Activated CD8-positive, alpha-beta memory T cell treated with anti-CD3 and anti-CD28 coated beads, Interleukin-2, amount 50 U/mL, for 1 hour (primary cell): ENCODE results near the gene RBKS.
A peak's percentile ranks its signal among the peaks of the same experiment; 100 is the strongest.
"Not testable (repeated sequence)": the region's sequence is repeated elsewhere in the genome, so short reads cannot be mapped to it uniquely, and the experiment has no call there.

Experiments
- DNase-seq: peaks from one replicate; pipeline ENCODE4 v3.0.0-alpha.2; 2020; ENCODE audit errors: extremely low read depth

RBKS gene

DNA sequence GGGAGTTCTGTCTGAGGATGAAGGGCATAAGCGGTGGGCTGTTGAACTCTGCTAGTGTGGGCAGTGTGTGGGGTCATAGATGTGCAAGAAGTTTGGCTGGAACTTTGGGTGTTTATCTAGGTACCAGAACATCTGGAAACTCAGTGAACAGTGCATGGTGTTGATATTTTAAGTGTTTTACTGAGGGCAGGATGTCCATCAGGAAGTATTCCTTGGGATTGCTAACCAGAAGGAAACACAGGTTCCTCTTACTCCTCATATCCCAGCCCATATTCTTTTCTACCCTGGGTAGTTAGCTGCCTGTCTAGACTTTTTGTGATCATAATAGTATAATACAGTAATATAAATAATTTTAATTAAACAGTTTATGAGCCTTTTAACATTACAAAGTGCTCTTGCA is 15.9 kb upstream of the RBKS start:
- no peak for DNase-seq

DNA sequence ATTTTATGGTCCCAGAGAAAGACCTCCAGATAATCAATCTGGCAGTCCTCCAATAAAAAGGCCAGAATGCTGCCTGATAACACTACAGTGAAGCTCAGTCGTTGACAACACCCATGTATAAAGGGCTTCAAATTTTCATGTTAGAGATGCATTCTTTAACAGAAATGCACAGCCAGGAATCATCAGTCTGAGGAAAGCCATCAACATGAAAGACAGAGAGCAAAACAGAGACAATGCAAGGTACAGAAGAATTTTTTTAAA is 14.1 kb upstream of the RBKS start:
- DNase-seq: no peak

DNA sequence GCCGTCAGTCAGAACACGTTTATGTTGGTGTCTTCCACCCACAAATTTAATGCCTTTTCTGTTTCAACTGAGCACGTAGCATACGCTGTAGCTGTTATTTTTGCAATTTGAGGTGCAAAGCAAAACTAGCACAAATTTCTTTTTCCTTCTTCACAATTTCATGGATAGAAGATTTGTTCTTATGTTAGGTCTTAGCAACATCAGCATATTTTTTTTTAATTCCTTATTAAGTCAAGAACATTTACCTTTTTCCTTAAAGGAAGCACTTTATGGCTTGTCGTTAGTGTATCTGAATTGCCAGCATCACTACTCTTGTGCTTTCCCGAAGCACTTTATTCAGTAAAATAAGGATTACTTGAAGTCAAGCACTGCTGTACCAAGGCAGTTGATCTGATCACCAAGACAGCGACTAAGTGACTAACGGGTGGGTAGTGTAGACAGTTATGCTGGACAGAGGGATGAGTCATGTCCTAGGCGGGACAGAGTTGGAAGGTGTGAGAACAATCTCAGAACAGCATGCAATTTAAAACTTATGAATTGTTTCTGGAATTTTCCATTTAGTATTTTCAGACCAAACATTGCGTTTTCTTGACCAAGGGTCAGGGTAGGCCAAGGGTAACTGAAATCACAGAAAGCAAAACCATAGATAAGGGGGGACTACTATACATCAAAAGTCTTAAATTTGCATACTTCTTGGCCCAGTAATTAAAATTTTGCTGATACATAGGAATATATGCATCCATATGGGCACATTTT is 13.6 kb upstream of the RBKS start:
- DNase-seq: no peak

DNA sequence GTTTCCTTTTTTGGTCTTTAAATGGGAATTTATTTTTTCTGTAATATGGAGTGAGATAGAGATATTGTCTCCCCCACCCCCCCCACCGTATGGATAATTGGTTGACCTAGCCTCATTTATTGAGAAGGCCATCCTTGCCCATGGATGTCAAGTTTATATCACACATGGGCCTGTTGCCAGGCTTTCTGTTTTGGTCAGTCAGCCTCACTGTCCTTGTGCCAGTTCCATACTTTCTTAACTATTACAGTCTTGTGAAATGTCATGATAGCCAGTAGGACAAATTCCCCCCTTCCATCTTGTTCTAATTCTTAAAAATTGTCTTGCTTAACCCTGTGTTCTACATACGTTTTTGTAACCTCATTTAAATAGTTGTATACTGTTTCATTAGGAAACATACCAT is 12.8 kb upstream of the RBKS start:
- no peak for DNase-seq

DNA sequence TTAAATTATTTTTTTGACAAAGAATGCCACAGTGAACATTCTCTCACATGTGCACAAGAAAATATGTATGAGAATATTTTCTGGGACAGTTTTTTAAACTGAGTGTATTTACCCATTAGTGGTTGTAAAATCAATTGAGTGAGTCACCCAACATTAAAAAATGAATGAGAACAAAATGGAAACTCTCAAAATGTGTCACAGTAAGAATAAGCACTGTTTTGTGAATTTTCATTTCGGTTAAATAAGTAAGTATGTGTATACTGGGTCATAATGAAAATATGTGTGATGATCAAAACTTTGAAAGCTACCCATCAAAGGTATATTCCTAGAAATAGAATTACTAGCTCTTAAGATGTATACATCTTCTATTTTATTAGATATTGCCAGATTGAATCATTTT is 11.9 kb upstream of the RBKS start:
- no peak for DNase-seq

DNA sequence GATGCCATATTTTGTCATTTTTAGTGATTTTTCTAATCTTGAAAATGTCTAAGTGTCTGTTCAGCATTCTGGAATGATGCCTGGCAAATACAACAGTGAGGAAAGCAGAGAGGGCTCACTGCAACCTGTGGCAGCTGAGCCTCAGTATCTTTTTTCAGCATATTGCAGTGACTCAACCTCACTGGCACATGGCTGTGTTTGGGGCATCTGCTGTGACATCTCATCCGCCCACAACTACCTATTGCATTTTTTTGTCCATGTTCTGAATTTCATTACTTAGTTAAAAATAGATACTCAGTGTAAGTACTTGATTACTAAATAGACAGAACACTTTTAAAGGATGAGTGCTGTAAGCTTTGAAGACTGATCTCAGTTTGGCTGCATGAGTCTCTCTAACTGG is 11.0 kb upstream of the RBKS start:
- no peak for DNase-seq

DNA sequence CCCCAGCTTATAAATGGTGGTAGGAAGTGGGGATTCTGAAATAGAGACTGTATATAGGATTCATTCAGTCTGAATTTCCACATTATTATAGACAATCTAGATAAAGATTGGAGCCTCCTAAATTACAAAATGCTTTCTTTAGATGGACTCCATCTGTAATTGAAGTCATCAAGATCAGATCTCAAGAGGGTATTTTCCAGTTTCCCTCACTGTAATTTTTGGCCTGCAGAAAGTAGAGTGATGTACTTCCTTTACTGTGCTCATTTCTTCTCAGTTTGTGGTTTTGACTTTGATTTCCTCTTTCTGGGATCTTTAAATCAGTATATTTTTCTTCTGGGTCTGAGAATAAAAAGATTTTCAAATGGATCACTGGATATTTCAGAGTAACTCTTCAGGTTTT is 7.5 kb upstream of the RBKS start:
- no peak for DNase-seq

DNA sequence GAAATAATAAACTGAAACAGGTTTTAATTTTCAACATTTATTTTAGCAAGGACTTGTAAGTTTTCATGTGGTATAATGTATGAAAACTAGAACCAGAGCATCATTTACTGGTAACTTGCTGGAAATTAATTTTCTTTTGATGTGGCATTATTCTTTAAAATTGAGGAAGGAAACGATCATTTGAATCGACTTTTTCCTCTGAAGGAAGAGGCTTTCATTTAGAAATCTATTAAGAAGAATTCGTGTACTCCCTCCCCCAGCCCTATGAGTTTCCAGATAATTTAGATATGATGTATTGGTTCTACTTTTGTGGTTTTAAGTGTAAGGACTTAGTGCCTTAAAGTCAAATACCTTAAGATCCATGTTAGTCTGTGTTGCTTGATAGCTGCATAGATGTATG is 2.8 kb upstream of the RBKS start:
- no peak for DNase-seq

DNA sequence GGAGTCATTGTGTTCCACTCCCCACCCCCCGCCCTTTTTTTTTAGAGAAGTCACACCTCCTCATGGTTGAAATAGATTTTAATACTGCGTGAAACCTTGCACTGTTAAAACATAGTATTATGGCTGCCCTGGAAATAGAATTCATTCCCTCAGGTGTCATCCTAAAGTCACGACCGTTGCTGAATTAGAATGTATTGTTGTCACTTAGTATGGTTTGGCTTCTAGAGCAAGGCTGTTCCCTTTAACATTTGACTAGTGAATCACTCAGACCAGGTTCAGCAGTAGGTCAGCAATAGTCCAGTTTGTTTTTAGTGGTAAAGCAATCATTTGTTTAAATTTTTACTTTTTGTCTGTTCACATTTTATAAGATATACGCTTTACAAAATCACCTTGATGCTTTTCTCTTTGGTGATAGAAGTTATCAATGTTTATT is 1.5 kb upstream of the RBKS start:
- no peak for DNase-seq

DNA sequence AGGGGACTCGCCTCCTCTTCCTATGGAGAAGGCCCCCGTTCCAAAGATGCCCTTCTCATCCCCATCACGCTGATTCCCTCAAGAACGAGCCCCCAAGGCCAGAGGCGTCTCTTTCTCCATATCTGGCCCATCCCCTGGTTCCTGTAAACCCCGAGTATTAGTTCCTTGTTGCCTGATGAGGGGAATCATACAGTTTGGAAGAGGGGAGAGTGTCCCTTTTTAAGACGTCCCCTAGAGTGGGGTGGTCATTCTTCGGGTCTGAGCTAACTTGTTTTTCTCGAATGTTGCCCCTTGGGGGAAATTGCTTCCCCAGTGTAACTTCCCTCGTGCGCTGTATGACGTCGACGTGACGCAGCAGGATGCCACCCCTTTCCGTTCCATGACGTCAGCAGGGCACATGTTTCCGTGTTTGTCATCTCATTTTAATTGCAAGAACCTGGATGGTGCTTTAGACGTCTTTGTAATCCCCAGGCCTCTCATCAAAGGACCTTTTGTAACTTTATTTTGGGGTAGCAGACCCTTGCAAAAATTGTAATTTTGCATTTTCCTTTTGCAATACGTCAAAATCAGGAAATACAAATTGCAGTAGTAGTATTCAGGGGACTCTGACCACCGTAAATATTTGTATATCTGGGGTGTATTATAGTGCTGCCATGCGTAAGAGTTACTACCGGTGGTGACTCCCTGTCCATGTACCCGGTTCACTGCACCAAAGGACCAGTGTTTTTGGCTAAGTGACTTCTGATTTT is 911 bp upstream of the RBKS start:
- DNase-seq: peak; percentile 100

DNA sequence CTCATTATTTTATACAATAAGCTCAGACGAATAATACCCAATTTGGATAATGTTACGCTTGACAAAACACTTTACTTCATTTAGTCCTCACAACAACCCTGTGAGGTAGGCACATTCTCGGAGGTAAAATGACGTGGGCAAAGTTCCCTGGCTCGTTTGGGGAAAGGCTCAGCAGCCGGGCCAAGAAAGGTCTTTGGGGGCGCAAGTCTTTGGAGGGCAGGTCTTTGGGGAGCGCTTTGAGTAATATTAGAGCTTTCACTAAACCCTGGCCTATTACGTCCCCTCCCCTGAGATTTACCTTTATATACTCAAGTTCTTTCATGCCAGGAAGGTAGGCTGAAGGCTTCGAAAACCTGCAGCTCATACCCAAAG is 427 bp downstream of the RBKS start:
- DNase-seq: no peak

DNA sequence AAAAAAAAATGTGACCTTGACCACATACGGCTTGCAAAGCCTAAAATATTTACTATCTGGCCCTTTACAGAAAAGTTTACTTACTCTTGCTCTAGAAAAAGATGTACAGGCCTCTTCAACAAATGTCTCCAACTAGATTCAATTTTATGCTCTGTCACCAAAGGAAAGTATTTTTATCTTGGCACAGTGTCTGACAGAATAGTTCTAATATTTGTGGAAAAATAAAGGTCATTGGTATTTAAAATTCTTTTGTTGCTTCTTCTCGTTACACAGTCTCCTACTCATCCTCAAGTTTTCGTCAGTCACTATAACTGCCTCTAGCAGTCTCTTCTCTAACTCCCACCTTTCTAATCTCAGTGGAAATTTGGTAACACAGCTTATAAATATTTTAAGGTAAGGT is 1.4 kb downstream of the RBKS start:
- no peak for DNase-seq

DNA sequence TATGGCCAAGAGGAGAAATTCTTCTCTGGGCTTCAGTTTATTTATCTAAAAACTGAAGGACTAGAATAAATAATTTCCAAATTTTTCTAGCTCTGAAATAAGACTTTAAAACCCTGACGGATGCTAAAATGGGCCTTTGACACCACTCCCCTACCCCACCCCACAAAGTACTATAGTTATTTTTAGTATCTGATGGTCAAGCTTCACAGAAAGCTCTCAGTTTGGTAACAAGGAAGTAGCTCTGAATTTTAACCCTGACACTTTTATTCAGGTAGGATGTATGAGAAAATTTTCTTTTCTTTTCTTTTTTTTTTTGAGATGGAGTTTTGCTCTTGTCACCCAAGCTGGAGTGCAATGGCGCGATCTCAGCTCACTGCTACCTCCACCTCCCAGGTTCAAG is 2.4 kb downstream of the RBKS start:
- no peak for DNase-seq

DNA sequence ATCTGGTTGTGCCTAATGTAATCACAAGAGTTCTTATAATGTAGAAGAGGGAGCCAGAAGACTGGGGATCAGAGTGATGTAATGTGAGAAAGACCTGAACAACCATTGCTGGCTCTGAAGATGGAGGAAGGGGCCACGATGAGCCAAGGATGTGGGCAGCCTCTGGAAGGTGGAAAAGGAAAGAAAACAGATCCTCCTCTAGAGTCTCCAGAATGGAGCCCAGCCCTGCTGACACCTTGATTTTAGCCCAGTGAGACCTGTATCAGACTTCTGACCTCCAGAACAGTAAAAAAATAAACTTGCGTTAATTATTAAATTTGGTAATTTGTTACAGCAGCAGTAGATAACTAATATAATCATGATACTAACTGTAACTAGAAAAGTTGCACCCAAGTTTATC is 3.1 kb downstream of the RBKS start:
- no peak for DNase-seq

DNA sequence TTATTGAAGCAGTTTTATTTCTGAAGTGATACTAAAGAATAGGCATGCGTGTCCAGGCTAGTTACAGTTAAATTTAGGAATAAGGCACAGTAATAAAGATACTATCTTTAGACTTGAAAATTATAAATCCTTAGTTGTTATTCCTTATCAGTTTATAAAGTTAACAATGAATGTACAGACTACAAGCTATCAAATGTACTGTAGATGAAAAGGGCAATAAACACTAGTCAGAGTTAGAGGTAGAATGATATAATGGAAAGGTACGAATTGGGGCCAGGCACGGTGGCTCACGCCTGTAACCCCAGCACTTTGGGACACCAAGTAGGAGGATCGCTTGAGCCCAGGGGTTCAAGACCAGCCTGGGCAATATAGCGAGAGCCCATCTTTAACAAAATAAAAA is 3.9 kb downstream of the RBKS start:
- DNase-seq: no peak

DNA sequence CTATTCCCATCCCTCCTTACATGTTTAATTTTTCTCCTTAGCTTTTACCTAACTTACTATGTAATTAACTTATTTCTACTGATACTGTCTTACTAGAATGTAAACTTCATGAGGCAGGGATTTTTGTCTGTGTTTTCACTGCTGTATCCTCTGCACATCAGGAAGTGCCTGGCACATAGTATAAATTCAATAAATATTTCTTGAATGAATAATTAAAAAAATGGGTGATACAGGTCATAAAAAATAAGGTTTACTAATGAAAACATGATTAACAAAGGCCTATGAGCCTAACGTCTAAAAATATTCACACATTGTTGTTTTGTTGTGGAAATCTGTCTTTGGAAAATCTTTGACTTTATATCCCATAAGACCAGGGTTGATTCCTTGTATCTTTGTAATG is 4.5 kb downstream of the RBKS start:
- no peak for DNase-seq

DNA sequence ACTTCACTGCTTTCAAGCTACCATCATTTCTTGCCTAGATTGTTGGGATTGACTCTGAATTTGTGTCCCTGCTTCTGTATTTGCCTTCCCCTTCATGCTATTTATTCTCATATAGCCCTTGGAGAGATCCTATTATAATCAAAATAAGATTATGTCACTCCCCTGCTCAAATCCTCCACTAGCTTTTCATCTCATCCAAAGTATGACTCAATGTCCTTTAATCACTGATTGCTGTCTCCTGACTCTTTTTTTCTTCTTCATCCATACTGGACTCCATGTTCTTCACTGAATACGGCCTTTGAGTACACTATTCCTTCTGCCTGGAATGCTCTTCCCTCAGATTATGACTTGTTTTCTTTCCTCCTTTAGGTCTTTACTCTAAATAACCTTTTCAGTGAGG is 5.0 kb downstream of the RBKS start:
- DNase-seq: no peak

DNA sequence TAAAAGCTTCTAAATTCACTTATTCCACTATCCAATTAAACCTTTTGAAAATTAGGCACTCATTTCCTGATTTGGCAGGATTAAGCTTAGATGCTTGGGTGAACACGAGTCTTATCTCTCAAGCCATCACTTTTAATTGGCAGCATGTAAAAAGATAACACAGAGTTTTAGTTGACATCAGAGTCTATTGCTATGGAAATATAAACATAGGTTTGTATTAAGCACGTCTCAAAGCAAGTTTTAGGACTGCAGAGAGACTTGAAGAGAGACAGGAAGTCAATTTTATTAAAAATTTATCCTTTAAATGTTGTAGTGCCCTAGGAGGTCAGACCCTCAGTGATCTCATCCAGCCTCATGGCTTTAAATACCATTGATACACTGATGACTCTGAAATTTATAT is 5.6 kb downstream of the RBKS start:
- DNase-seq: no peak

DNA sequence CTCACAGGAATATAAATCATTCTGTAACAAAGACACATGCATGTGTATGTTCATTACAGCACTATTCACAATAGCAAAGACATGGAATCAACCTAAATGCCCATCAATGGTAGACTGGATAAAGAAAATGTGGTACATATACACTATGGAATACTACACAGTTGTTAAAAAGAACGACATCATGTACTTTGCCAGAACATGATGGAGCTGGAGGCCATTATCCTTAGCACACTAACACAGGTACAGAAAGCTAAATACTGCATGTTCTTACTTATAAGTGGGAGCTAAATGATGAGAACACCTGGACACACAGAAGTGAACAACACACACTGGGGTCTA is 7.6 kb downstream of the RBKS start:
- not testable (repeated sequence) for DNase-seq

DNA sequence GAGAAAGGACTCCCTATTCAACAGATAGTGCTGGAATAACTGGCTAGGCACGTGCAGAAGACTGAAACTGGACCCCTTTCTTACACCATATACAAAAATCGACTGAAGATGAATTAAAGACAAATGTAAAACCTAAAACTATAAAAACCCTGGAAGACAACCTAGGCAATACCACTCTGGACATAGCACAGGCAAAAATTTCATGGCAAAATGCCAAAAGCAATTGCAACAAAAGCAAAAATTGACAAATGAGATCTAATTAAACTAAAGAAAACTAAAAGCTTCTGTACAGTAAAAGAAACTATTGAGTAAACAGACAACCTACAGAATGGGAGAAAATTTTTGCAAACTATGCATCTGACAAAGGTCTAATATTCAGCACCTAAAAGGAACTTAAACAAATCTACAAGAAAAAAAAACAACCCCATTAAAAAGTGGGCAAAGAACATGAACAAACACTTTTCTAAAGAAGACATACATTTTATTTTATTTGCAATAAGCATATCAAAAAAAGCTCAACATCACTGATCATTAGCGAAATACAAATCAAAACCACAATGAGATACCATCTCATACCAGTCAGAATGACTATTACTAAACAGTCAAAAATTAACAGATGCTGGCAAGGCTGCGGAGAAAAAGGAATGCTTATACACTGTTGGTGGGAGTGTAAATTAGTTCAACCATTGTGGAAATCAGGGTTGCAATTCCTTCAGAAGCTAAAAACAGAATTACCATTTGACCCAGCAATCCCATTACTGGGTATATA is 8.2 kb downstream of the RBKS start:
- not testable (repeated sequence) for DNase-seq

DNA sequence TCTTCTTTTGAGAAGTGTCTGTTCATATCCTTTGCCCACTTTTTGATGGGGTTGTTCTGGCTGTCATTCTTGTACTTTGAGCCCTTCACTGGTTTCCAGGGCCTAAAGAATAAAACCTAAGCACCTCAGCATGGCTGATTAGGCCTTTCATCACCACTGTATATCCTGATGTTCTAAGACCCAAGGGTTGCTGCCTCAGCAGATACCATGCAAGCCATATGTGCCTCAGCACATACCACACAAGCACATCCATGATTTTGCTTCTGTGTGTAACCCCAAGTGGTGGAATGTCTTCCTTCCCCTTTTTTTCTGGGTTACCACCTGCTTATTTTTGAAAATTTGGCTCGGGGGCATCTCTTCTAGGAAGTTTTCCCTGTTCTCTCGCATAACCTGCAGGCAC is 11.4 kb downstream of the RBKS start:
- DNase-seq: no peak

DNA sequence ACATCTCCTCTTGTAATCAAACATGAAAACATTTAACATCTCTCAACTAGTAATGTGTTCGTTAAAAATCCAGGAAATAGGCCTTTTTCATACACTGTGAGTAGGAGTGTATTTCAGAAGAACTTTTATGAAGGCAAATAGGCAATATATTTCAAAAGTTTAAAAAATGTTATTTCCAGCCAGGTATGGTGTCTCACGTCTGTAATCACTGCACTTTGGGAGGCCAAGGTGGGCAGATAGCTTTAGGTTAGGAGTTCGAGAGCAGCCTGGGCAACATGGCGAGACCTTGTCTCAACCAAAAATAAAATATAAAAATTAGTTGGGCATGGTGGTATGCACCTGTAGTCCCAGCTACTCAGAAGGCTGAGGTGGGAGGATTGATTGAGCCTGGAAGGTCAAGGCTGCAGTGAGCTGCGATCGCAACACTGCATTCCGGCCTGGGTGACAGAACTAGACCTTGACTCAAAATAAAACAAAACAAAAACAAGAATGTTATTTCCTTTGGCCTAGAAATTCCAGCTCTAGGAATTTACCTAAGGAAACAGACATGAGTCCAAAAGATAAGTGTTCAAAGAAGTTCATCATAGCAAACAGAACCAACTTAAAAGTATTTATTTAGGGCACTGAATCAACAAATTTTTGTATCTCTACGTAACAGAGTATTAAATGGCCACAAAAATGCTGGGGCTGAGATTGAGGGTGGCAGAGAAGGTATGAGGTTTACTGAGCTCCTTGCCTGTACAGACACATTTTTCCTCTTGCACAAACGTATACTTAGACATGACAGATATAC is 14.9 kb downstream of the RBKS start:
- DNase-seq: no peak

DNA sequence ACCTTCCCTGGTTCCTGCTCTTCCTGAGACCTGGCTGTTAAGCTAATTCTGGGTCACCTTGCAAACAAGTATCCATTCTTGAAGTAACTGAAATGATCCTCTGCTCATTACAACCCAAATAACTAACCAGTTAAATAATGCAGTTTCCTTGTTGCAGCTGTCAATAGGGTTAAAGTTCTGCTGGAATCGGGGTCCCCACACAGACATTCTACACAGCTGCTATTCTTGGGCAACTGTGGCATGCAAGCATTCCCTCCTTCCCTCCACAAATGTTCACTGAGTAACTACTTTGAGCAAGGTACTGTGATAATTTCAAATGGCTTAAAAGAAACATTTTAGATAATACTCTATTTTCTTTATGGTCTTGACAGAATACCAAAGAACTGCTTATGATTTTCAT is 17.1 kb downstream of the RBKS start:
- no peak for DNase-seq
